ENCODE results near the gene STX8. TPM values are rescaled to one million over a fixed set of nuclear protein-coding genes. Genes with fewer than 3 reads are reported as not detected.

Gene STX8
- total RNA-seq, 2 experiments from 2014 or later, result 84.8 to 91.7 TPM

DNA sequence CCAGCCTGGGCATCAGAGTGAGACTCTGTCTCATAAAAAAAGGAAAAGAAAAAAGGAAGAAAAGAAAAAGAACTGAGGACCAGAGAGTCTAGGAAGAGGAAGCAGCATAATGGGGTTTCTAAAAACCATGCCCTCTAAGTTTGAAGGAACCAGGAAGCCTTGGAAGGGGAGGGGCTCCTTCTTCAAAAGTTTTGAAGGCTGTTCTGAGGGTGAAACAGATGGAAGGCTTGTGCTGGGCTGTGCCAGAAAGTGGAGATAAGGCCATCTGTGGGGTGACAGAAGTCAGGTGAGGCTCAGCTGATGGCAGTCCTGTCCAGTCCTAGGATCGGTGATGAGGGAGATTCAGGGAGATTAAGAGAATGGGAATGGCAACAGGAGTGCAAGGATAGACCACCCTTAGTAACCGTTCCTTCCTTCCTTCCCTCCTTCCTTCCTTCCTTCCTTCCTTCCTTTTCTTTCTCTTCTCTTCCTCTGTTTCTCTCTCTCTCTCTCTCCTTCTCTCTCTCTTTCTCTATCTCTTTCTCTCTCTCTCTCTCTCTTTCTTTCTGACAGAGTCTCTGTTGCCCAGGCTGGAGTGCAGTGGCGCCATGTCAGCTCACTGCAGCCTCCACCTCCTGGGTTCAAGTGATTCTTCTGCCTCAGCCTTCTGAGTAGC, 371.7 kb downstream of the STX8 start:
- Mint-ChIP-seq H3K27ac (no peak overlapping the region), H3K9me3 (no peaks in the 10 kb centered on the region), H3K36me3 (ENCODE audit: low read depth) (no peaks in the 10 kb centered on the region), H3K4me1 (peaks cover 12% of the 10 kb centered on the region), H3K4me3 (no peak overlapping the region), H3K27me3 (no peaks in the 10 kb centered on the region)
- POLR2A ChIA-PET, result no interaction called here
- DNase-seq, result no peak
- CTCF ChIA-PET, result no interaction called here

GRCh38 chr17:9202532-9202931, 373.1 kb downstream of the STX8 start:
- no peak for DNase-seq
- no peaks in the 10 kb centered on the region for H3K27me3 Mint-ChIP-seq
- no peak overlapping the region for H3K27ac Mint-ChIP-seq
- CTCF ChIA-PET, result no interaction called here
- no peaks in the 10 kb centered on the region for H3K9me3 Mint-ChIP-seq
- no peaks in the 10 kb centered on the region for H3K36me3 Mint-ChIP-seq (ENCODE audit: low read depth)
- H3K4me1 Mint-ChIP-seq, result peaks cover 12% of the 10 kb centered on the region
- H3K4me3 Mint-ChIP-seq, result no peak overlapping the region
- POLR2A ChIA-PET, result no interaction called here

DNA sequence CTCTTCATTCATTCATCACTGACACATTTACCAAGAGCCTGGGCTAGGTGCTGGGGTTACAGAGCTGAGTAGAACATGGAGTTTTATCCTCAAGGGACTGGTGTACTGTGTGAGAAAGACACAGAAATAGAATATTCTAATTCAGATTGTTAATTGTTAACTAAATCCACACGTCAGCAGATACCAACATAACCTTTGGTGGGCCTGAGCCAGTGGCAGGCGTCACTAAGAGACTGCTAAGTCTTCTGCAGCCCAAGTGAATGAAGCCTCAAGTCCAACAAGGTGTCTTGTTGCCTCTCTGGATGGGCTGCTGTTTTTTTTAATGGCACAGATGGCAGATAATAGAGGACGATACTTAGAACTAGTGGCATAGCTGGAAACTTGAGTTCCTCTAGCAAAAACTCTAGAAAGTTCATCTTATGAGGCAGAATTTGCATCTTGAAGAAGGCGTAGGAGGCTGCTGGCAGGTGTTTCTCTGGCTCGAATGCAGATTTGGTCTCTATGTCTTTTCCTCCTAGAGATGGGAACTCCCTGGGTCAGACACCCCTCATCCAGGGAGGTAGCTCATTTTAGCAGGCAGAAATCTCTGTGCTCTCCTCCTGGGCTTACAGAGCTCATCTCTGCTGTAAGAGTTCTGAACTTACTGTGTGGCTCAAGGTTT, 374.8 kb downstream of the STX8 start:
- Mint-ChIP-seq H3K27ac (no peak overlapping the region), H3K9me3 (no peaks in the 10 kb centered on the region), H3K4me1 (peaks cover 12% of the 10 kb centered on the region), H3K27me3 (no peaks in the 10 kb centered on the region), H3K36me3 (ENCODE audit: low read depth) (no peaks in the 10 kb centered on the region), H3K4me3 (no peak overlapping the region)
- no peak for DNase-seq
- ChIA-PET POLR2A (no interaction called here), CTCF (interaction anchor here (0.6 to 0.7 kb wide), 2 partner anchors 9 to 154 kb away, joined by 4 to 6 read pairs; no protein-coding TSS in a partner anchor)

Other genes with a start within 250 kb of the STX8 start
- not detected for gene CFAP52, start 822 bp upstream of the STX8 start, total RNA-seq
- gene USP43, start 69.7 kb upstream of the STX8 start, total RNA-seq, result under 1 TPM; 0.25 to 0.30 TPM
- gene DHRS7C, start 215.8 kb upstream of the STX8 start, total RNA-seq, result not detected
- gene GSG1L2, start 246.3 kb upstream of the STX8 start, total RNA-seq, result not detected